Omental fat pad (tissue), 4 donors: ENCODE measurements around the gene LIPC. TPM values are rescaled to one million over a fixed set of nuclear protein-coding genes. Genes with fewer than 3 reads are reported as not detected.

Source experiments
- ATAC-seq: fragments of 150-250 bp; one replicate; pipeline ENCODE4 v1.9.1; 2016; ENCODE audit warnings: mild to moderate bottlenecking, moderate library complexity; ENCODE audit not compliant: low FRiP score
- DNase-seq: peaks from one replicate; pipeline ENCODE4 v3.0.0-alpha.2; 2019; ENCODE audit warnings: low spot score
- total RNA-seq, 4 donors: library from RNA; depleted of rRNA; stranded (reverse); fragments of >200 nt; gene quantifications; one replicate each; pipeline ENCODE4 v1.1.0, GENCODE V29; 2016
- TF ChIP-seq, protein P1 (sequence below), 3 donors: fragments of 450-650 bp; IDR thresholded peaks; one replicate each; pipeline ENCODE4 v1.5.1; 2016 to 2017; ENCODE audit warnings: antibody characterized with exemption in 3 of 3, mild to moderate bottlenecking in 3 of 3, moderate library complexity in 2 of 3

The LIPC gene
- total RNA-seq, 4 donors from 2014 or later = 0.46 TPM; not detected in 3

GRCh38 chr15:58472221-58472620 is 40.4 kb downstream of the LIPC start:
- TF ChIP-seq, protein P1, sequence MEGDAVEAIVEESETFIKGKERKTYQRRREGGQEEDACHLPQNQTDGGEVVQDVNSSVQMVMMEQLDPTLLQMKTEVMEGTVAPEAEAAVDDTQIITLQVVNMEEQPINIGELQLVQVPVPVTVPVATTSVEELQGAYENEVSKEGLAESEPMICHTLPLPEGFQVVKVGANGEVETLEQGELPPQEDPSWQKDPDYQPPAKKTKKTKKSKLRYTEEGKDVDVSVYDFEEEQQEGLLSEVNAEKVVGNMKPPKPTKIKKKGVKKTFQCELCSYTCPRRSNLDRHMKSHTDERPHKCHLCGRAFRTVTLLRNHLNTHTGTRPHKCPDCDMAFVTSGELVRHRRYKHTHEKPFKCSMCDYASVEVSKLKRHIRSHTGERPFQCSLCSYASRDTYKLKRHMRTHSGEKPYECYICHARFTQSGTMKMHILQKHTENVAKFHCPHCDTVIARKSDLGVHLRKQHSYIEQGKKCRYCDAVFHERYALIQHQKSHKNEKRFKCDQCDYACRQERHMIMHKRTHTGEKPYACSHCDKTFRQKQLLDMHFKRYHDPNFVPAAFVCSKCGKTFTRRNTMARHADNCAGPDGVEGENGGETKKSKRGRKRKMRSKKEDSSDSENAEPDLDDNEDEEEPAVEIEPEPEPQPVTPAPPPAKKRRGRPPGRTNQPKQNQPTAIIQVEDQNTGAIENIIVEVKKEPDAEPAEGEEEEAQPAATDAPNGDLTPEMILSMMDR (IDR thresholded peaks at IDR 0.05) = no peak
- DNase-seq (no peak), ATAC-seq (no peak)

GRCh38 chr15:58472821-58473581 is 41.2 kb downstream of the LIPC start:
- TF ChIP-seq, protein P1 (IDR thresholded peaks at IDR 0.05) = no peak
- ATAC-seq = no peak
- no peak for DNase-seq

GRCh38 chr15:58473724-58474123 is 41.9 kb downstream of the LIPC start:
- DNase-seq (no peak), ATAC-seq (peak; percentile 68)
- TF ChIP-seq, protein P1 (IDR thresholded peaks at IDR 0.05) = no peak

DNA sequence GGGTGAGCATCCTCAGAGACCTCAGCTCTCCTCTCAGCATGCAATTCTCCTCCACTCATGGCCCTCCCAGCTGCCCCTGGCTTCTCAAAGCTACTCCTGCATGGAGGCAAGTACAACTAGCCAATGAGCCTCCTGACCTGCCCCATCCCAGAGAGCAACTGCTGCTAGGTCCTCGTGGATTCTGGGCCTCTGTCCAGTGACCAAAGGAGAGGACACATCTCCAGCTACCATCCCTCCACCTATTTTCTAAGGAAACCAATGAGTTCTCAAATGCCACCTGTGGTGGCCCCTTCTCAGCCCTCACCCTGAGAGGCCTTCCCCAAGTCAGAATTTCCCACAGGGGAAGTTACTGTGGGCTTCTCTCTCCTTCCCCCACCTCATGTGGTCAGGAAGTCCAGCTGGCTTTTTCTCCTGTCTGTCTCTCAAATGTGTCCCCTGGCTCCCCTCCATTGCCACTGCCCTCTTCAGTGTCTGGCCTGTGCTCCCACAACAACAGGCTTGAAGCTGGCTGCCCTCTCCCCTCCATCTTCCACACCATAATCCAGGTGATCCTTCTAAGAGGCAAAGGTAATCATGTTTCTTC is 43.0 kb downstream of the LIPC start:
- TF ChIP-seq, protein P1 (IDR thresholded peaks at IDR 0.05) = no peak
- ATAC-seq (no peak), DNase-seq (no peak)

GRCh38 chr15:58475573-58476524 is 44.1 kb downstream of the LIPC start:
- DNase-seq (no peak), ATAC-seq (no peak)
- TF ChIP-seq, protein P1 (IDR thresholded peaks at IDR 0.05) = no peak

DNA sequence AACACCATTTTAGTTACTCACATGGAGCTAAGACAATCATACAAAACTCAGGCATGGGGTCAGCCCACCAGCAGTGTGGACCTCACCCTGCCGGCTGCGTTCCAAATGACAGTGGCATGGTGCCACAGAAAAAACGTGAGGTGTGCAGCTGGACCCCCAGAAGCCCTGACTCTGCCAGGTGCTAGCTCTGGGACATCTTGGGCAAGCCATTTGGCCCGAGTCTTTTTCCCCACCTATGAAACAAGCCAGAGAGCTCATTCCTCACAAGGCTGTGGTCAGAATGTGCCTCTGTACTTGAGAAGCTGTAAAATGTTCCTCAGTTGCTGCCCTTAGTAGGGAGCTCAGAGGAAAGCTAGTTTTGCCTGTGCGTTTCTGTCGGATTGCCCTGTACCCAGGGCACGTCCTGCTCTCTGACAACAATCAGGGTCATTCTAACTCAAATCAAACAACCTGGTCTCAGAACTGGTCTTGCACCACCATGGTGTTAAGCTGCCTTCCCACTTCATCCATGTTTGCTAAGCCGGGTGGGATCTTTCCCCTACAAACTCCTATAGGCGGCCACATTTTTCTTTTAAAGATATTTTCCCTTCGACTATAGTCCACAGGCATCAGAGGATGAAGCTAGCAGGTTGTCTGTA is 44.9 kb downstream of the LIPC start:
- ATAC-seq (no peak), DNase-seq (no peak)
- TF ChIP-seq, protein P1 (IDR thresholded peaks at IDR 0.05) = no peak
